Small intestine (tissue), 16 donors: ENCODE data around the gene SLCO4A1. TPM values are rescaled to one million over a fixed set of nuclear protein-coding genes. Genes with fewer than 3 reads are reported as not detected.
A peak's percentile ranks its signal among the peaks of the same experiment; 100 is the strongest.

Experiments
- DNase-seq, 2 donors: peaks; one replicate each; pipeline versions ENCODE4 v3.0.0 to v3.0.0-alpha.2; 2013
- FAIRE-seq: peaks from 2 replicates; lab custom pipeline; 2012; peaks lifted over from hg19 to GRCh38; lab: Jason Lieb, UNC
- H3K27ac ChIP-seq, 3 donors: one replicate each; pipeline ENCODE4 v1.5.1; 2013; ENCODE audit warnings: low read length in 2 of 3, mild to moderate bottlenecking in 2 of 3, control low read depth in 1 of 3, inconsistent platforms in 1 of 3, low read depth in 1 of 3, moderate library complexity in 1 of 3
- H3K27me3 ChIP-seq, 3 donors: one replicate each; pipeline ENCODE4 v1.6.1; 2013; ENCODE audit warnings: low read length in 3 of 3, inconsistent platforms in 1 of 3; ENCODE audit not compliant: control insufficient read depth in 3 of 3, insufficient read depth in 3 of 3
- H3K36me3 ChIP-seq, 3 donors: one replicate each; pipeline ENCODE4 v1.6.1; 2013; ENCODE audit warnings: low read length in 3 of 3, inconsistent platforms in 1 of 3, low read depth in 1 of 3, mild to moderate bottlenecking in 1 of 3, moderate library complexity in 1 of 3; ENCODE audit not compliant: control insufficient read depth in 3 of 3, insufficient read depth in 2 of 3
- H3K4me1 ChIP-seq, 3 donors: one replicate each; pipeline ENCODE4 v1.6.1; 2013; ENCODE audit warnings: low read length in 2 of 3, inconsistent platforms in 1 of 3, low read depth in 1 of 3, mild to moderate bottlenecking in 1 of 3, moderate library complexity in 1 of 3; ENCODE audit not compliant: control insufficient read depth in 3 of 3, insufficient read depth in 2 of 3
- H3K4me3 ChIP-seq, 3 donors: one replicate each; pipeline ENCODE4 v1.5.1; 2013; ENCODE audit warnings: low read length in 3 of 3, control low read depth in 1 of 3, inconsistent platforms in 1 of 3, low read depth in 1 of 3, mild to moderate bottlenecking in 1 of 3, moderate library complexity in 1 of 3
- H3K9me3 ChIP-seq, 2 donors: one replicate each; pipeline ENCODE4 v1.6.1; 2013; ENCODE audit warnings: low read depth in 1 of 2, low read length in 1 of 2; ENCODE audit not compliant: control insufficient read depth in 2 of 2, insufficient read depth in 1 of 2
- WGBS, 3 donors: extraction: QIAGEN DNeasy Blood & Tissue Kit; methylation state at CpG; one replicate each; pipeline ENCODE4 v1.1.7; 2013; 5-methylcytosine and 5-hydroxymethylcytosine counted together
- long read RNA-seq, 10 donors: transcript quantifications; one replicate each; lab custom pipeline, GENCODE V29; 2026
- polyA plus RNA-seq, 4 donors: library from polyadenylated mRNA; stranded (reverse) in 3 of 4; unstranded in 1 of 4; fragments of 200-250 nt in 3 of 4; fragments of 120-200 nt in 1 of 4; gene quantifications; one replicate each; pipeline versions ENCODE4 v1.2.1 to v1.2.3, GENCODE V29; 2013
- donor health status: healthy with polysubstance abuse.
- donor health status: control.
- donor health status: control.
- donor health status: Bipolar disorder and iron deficiency.
- donor health status: healthy.

SLCO4A1 gene, protein sequence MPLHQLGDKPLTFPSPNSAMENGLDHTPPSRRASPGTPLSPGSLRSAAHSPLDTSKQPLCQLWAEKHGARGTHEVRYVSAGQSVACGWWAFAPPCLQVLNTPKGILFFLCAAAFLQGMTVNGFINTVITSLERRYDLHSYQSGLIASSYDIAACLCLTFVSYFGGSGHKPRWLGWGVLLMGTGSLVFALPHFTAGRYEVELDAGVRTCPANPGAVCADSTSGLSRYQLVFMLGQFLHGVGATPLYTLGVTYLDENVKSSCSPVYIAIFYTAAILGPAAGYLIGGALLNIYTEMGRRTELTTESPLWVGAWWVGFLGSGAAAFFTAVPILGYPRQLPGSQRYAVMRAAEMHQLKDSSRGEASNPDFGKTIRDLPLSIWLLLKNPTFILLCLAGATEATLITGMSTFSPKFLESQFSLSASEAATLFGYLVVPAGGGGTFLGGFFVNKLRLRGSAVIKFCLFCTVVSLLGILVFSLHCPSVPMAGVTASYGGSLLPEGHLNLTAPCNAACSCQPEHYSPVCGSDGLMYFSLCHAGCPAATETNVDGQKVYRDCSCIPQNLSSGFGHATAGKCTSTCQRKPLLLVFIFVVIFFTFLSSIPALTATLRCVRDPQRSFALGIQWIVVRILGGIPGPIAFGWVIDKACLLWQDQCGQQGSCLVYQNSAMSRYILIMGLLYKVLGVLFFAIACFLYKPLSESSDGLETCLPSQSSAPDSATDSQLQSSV
- polyA plus RNA-seq = 10 to 100 TPM in 1 of 4 donors, 1 to 10 TPM in 2, under 1 TPM in 1; 0.58 to 22.4 (median 3.5) TPM
- long read RNA-seq, donor 1 = 0 reads
- long read RNA-seq, donor 2 = 0 reads
- long read RNA-seq, donor 3 = 0 reads
- long read RNA-seq, donor 4 = 0 reads
- long read RNA-seq, donor 5 = 0 reads
- long read RNA-seq, donor 6 = 0 reads
- long read RNA-seq, donor 7, partial matches to known transcripts = 0 of 1 reads
- long read RNA-seq, donor 7, other reads (novel, unspliced or antisense) = 0 of 1 reads
- long read RNA-seq, donor 8 = 0 reads
- long read RNA-seq, donor 9 = 0 reads
- long read RNA-seq, donor 10 = 0 reads

DNA sequence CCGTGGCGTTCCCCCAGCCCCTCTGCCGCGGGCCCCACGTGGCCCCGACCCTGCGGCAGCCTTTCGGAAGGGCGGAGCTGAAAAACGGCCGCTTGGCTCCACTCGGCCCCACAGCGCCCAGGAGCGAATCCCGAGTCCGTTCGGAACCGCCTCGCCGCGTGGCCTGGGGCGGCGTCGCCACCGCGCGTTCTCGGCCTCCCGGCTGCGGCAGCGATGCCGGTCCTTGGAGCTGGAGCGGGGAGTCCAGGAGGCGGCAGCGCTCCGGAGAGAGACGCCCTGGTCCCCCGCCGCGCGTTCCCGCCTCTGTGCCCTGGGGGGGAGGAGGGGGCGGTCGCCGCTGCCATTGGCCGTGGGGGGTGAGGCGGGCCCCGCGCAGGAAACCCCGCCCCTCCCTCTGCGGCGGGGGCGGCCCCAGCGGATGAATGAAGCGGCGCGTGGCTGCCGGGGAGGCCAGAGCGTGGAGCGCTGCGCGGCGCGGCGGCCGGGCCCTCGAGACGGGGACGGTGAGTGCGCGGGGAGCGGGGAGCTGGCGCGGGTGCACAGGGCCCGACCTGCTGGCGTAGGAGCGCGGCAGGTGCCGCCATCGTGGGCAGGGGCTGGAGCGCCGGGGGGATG is at the start of gene SLCO4A1:
Gene SLCO4A1, plus strand, starts transcription at position 453 of the 615 bp plus-strand sequence. CDS start 13,952 bp downstream, outside the sequence.
- DNase-seq (peak; percentile 65 to 74), FAIRE-seq (no peak)
- peak within 1 kb of the TSS; percentile 15 to 52 (median 51) for H3K4me3 ChIP-seq
- peak within 1 kb of the TSS in 1 of 3 donors; percentile 92 for H3K27ac ChIP-seq
- WGBS, 3 donors = 0 to 1% (median 0%) methylated on average over 40 to 82 of the region's 82 CpGs
- H3K4me1 ChIP-seq = peaks cover 4 to 10% (median 7%) of the 10 kb centered on the region in 3 donors
- H3K36me3 ChIP-seq = no peaks in the 10 kb centered on the region
- peaks cover 0 to 42% (median 0%) of the 10 kb centered on the region in 3 donors for H3K27me3 ChIP-seq
- no peaks in the 10 kb centered on the region for H3K9me3 ChIP-seq

DNA sequence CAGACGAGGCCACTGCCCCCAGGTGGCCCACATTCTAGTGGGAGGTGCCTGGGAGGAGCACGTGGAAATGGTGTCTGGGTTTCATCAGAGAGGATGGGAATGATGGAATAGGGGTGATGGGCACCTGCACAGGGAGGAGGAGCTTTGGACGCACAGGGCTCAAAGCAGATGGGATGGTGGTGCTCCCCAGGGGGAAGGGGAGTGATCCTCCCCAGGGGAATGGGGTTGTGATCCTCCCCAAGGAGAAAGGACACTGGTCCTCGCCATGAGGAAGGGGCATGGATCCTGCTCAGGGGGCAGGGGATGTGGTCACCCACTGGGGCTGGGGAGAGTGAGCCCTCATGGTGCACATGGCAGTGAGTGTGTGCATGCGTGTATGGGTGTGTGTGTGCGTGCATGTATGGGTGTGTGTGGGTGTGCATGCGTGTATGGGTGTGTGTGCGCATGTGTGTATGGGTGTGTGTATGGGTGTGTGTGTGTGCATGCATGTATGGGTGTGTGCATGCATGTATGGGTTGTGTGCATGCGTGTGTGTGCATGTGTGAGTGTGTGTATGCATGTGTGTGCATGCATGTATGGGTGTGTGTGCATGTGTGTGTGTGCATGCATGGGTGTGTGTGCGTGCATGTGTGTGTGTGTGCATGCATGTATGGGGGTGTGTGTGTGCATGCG is 49.7 kb upstream of the SLCO4A1 start:
- no peaks in the 10 kb centered on the region for H3K9me3 ChIP-seq
- no peak overlapping the region for H3K27ac ChIP-seq
- FAIRE-seq (no peak), DNase-seq (no peak)
- no peak overlapping the region for H3K4me3 ChIP-seq
- 67 to 77% (median 73%) methylated on average over 11 of the region's 11 CpGs for WGBS, 3 donors
- peaks cover 0 to 32% (median 11%) of the 10 kb centered on the region in 3 donors for H3K27me3 ChIP-seq
- no peaks in the 10 kb centered on the region for H3K36me3 ChIP-seq
- H3K4me1 ChIP-seq = no peaks in the 10 kb centered on the region

DNA sequence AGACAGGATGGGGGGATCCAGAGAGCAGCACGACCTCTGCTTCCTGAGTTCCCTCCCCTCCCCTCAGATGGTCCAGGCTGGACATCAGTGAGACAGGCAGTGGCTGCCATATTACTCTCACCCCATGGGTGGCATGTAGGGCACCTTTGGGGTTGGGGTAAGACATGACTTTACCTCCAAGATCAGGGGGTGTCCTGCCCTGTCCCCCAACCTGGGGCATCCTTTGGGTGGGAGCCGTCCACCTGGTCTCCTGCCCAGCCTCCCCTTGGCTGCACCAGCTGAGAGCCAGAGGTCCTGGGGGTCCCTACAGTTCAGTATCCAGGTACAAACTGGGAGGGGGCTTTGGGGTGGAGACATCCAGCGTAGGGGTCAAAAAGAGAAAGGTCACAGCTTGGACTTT is 48.7 kb upstream of the SLCO4A1 start:
- Histone ChIP-seq H3K4me3 (no peak overlapping the region), H3K9me3 (peaks cover 0 to under 1% of the 10 kb centered on the region in 2 donors), H3K27me3 (peaks cover 0 to 24% (median 11%) of the 10 kb centered on the region in 3 donors), H3K36me3 (no peaks in the 10 kb centered on the region), H3K4me1 (no peaks in the 10 kb centered on the region), H3K27ac (no peak overlapping the region)
- no peak for DNase-seq
- 52 to 67% (median 61%) methylated on average over 3 of the region's 3 CpGs for WGBS, 3 donors
- no peak for FAIRE-seq

DNA sequence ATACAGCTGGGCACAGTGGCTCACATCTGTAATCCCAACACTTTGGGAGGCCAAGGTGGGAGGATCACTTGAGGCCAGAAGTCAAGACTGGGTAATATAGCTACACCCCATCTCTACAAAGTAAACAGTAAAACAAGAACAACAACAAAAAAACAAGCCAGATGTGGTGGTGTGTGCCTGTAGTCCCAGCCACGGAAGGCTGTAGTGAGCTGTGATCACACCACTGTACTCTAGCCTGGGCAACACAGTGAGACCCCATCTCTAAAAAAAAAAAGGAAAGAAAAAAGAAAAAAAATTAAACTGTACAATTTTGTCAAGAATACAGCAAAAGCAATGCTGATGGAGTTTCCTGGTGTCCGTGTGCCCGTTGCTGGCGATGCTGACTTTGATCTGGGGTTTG is 47.2 kb upstream of the SLCO4A1 start:
- DNase-seq = no peak
- FAIRE-seq = no peak
- Histone ChIP-seq H3K4me1 (no peaks in the 10 kb centered on the region), H3K27ac (no peak overlapping the region), H3K9me3 (peaks cover 0 to 4% of the 10 kb centered on the region in 2 donors), H3K36me3 (no peaks in the 10 kb centered on the region), H3K4me3 (no peak overlapping the region), H3K27me3 (peaks cover 0 to 21% (median 9%) of the 10 kb centered on the region in 3 donors)
- WGBS, 3 donors = 40 to 67% (median 43%) methylated on average over 4 of the region's 4 CpGs

DNA sequence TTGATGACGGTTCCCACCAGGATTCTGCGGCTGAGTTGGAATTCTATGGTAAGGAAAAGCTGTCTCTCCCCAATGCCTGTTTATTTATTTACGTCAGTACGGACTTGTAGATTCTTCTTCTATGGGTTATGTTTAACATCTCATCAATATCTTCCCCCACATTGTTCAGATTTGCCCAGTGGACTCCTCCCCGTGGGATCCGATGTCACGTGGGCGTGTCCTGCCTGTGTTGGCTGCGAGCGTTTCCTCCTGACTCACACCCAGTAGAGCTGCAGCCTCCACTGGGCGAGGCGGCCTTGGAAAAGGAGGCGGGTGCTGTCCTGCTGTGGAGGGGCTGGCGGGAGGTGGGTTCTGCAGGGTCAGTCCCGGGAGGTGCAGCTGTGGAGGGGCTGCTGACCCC is 46.8 kb upstream of the SLCO4A1 start:
- Histone ChIP-seq H3K36me3 (no peaks in the 10 kb centered on the region), H3K27ac (no peak overlapping the region), H3K4me1 (no peaks in the 10 kb centered on the region), H3K9me3 (peaks cover 0 to 4% of the 10 kb centered on the region in 2 donors), H3K27me3 (peaks cover 0 to 21% (median 8%) of the 10 kb centered on the region in 3 donors), H3K4me3 (no peak overlapping the region)
- 9 to 22% (median 15%) methylated on average over 15 of the region's 15 CpGs for WGBS, 3 donors
- peak; percentile 20 to 60 for DNase-seq
- FAIRE-seq = no peak

DNA sequence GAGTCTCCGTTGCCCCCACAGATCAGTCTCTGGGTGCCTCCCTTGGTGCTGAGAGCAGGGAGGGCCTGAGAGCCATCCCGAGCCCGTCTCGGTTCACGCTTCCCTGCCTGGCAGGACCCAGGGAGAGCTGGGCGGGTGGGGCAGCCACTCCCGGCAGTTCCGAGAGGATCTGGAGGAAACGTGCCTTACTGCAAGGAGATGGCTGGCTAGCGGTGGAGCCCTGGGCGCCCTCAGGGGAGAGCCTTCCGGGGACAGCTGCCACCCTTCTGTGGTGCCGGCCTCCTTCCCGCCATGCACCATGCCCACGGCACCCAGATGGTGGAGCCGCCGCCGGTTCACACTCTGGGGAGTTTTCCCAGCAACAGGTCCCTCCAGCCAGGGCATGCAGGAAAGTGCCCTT is 45.8 kb upstream of the SLCO4A1 start:
- 30 to 62% (median 33%) methylated on average over 16 to 18 of the region's 18 CpGs for WGBS, 3 donors
- no peak for DNase-seq
- no peaks in the 10 kb centered on the region for H3K36me3 ChIP-seq
- H3K4me3 ChIP-seq = no peak overlapping the region
- no peak overlapping the region for H3K27ac ChIP-seq
- no peak for FAIRE-seq
- peaks cover 0 to 21% (median 10%) of the 10 kb centered on the region in 3 donors for H3K27me3 ChIP-seq
- peaks cover 0 to 4% of the 10 kb centered on the region in 2 donors for H3K9me3 ChIP-seq
- no peaks in the 10 kb centered on the region for H3K4me1 ChIP-seq

DNA sequence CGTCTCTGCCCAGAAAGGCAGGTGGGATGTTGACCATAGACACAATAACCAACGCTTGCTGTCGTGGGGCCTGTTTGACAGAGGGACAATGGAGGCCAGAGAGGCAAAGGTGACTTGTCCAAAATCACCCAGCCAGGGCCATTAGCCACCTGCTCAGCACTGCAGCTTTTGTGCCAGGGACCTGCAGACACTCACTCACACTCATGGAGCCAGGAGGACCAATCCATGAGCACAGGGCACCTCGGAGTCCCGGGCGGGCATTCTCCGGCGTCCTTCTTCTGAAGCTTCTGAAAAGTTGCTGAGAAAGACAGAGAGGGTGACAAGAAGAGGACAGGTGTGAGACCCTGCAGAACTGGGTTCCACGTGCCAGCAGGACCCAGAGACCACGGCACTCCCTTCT is 45.4 kb upstream of the SLCO4A1 start:
- 67 to 81% (median 77%) methylated on average over 10 of the region's 10 CpGs for WGBS, 3 donors
- Histone ChIP-seq H3K36me3 (no peaks in the 10 kb centered on the region), H3K27ac (no peak overlapping the region), H3K4me1 (no peaks in the 10 kb centered on the region), H3K27me3 (peaks cover 0 to 21% (median 10%) of the 10 kb centered on the region in 3 donors), H3K9me3 (peaks cover 0 to 4% of the 10 kb centered on the region in 2 donors), H3K4me3 (no peak overlapping the region)
- FAIRE-seq (no peak), DNase-seq (no peak)
